NB4 (cell line): ENCODE results near the gene PPIL6.

Experiments
- MYC ChIP-seq: IDR thresholded peaks from 2 replicates; pipeline ENCODE4 v1.6.1; 2011; ENCODE audit warnings: low read depth, low read length
- POLR2A ChIP-seq: IDR thresholded peaks from 2 replicates; pipeline ENCODE4 v1.6.1; 2011; ENCODE audit warnings: mild to moderate bottlenecking; ENCODE audit not compliant: insufficient read length; ENCODE audit errors: extremely low read depth
- TF ChIP-seq, protein P1 (sequence below): IDR thresholded peaks from one replicate; pipeline ENCODE4 v1.5.1; 2012; ENCODE audit warnings: low read depth, low read length

DNA sequence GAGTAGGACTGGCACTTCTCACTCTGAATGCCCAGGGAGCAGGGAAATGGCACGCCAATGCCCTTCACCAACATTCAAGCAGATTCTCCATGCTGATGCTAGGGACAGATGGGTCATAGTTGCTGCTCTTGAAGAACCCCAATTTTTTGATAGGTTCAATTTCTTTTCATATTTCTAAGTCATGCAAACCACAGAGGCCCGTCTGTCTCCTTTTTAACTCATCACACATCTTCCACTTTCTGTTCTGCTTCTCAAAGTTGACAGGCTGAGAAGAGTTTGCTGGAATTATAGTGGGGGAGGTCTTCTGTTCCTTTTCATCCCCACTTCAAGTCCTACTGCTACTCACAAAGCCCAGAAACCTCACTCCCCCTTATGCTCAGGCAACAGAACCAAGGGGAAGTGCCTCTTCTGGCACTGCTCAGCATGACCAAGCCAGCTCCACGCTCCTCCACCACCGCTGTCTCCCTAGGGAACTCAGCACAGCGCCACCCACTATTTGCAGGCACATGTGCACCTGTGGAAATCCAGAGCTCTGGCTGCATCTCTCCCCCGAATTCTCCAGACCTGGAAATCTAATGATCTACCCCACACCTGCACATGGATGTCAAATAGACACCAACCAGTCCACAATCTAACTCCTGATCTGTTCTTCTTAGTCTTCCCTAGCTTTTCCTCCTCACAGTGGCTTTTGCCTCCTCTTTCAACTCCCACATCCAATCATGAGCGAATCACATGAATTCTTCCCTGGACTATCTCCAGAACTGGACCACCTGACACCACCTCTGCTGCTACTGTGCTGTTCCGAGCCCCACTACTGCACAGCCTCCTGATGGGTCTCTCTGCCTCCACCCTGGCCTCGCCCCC lies 31.9 kb upstream of the PPIL6 start:
- TF ChIP-seq, protein P1, sequence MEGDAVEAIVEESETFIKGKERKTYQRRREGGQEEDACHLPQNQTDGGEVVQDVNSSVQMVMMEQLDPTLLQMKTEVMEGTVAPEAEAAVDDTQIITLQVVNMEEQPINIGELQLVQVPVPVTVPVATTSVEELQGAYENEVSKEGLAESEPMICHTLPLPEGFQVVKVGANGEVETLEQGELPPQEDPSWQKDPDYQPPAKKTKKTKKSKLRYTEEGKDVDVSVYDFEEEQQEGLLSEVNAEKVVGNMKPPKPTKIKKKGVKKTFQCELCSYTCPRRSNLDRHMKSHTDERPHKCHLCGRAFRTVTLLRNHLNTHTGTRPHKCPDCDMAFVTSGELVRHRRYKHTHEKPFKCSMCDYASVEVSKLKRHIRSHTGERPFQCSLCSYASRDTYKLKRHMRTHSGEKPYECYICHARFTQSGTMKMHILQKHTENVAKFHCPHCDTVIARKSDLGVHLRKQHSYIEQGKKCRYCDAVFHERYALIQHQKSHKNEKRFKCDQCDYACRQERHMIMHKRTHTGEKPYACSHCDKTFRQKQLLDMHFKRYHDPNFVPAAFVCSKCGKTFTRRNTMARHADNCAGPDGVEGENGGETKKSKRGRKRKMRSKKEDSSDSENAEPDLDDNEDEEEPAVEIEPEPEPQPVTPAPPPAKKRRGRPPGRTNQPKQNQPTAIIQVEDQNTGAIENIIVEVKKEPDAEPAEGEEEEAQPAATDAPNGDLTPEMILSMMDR: no peak
- TF ChIP-seq POLR2A (no peak), MYC (no peak)
